ENCODE measurements around the gene GLTPD2. TPM values are rescaled to one million over a fixed set of nuclear protein-coding genes. Genes with fewer than 3 reads are reported as not detected.
A peak's percentile ranks its signal among the peaks of the same experiment; 100 is the strongest.

Gene GLTPD2
- total and polyA plus RNA-seq, 2 donors (not counting 1 experiment from before 2014, with no cell fraction given): not detected

DNA sequence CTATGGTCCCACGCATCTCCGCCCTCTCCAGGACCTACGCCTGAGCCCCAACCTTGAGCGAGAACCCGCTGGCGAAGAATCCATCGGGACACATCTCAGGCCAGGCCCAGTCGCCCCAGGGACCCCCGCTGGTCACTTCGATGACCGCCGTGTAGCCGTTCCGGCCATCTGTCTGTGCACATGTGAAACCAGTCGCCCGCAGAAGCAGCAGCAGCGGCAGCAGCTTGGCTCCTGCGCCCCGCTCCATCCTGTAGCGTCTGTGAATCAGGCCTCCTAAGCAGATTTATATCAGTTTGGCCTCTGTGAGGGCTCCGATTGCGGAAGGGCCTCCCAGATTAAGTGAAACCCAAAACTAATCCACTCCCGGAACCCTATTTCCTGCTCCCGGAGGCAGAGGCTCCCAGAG is 2.7 kb upstream of the GLTPD2 start, which contains the start of gene VMO1:
VMO1 (minus strand) TSS at position 259 of the 406 bp plus-strand sequence; CDS start at position 247, 12 bp downstream.
- Histone ChIP-seq H4K20me1 (ENCODE audit: control insufficient read depth, insufficient read depth, low read length, poor library complexity, severe bottlenecking) (no peaks in the 10 kb centered on the region), H3K27me3 (replicated peaks in 1 of 4; ENCODE audit: control extremely low read depth in 1 of 4, control insufficient read depth in 3 of 4, insufficient read depth in 4 of 4, low read length in 3 of 4) (peaks cover 0 to 70% (median 43%) of the 10 kb centered on the region in 4 experiments), H3K4me3 (ENCODE audit: control extremely low read depth in 1 of 5, extremely low read depth in 1 of 5, insufficient read depth in 1 of 5, low read depth in 2 of 5, low read length in 4 of 5) (no peak within 1 kb of the TSS), H3K36me3 (replicated peaks in 1 of 2; ENCODE audit: control extremely low read depth in 1 of 2, control insufficient read depth in 1 of 2, extremely low read depth in 1 of 2, insufficient read depth in 2 of 2, low read length in 1 of 2) (no peaks in the 10 kb centered on the region), H3K79me2 (ENCODE audit: control insufficient read depth, insufficient read depth, low read length) (no peaks in the 10 kb centered on the region), H2AFZ (ENCODE audit: insufficient read depth, low read depth, low read length, poor library complexity, severe bottlenecking) (peak within 1 kb of the TSS; percentile 42), H3K4me2 (replicated peaks; ENCODE audit: low read depth, low read length, poor library complexity, severe bottlenecking) (peak within 1 kb of the TSS; percentile 57), H3K27ac (ENCODE audit: low read length in 2 of 2) (no peak within 1 kb of the TSS), H3K4me1 (ENCODE audit: control insufficient read depth in 2 of 2, insufficient read depth in 2 of 2, low read length in 2 of 2) (peaks cover 28 to 34% of the 10 kb centered on the region in 2 donors), H3K9ac (ENCODE audit: low read length) (no peak within 1 kb of the TSS), H3K9me3 (ENCODE audit: control extremely low read depth in 1 of 3, control insufficient read depth in 2 of 3, insufficient read depth in 1 of 3, low read length in 2 of 3) (peaks cover 0 to 32% (median 0%) of the 10 kb centered on the region in 3 donors)
- CTCF ChIA-PET: interaction anchor here (0.8 to 1.1 kb wide), 2 partner anchors 50 to 95 kb away, joined by 3 read pairs; no protein-coding TSS in a partner anchor
- Mint-ChIP-seq H3K27ac (no peak within 1 kb of the TSS), H3K4me3 (peak within 1 kb of the TSS; percentile 59), H3K9me3 (ENCODE audit: insufficient read depth) (no peaks in the 10 kb centered on the region), H3K4me1 (peaks cover 29% of the 10 kb centered on the region), H3K27me3 (peaks cover 44% of the 10 kb centered on the region)
- WGBS (ENCODE audit: insufficient coverage): 5% methylated on average over 20 of the region's 24 CpGs
- DNase-seq (peak; percentile 42), ATAC-seq (ENCODE audit: low read depth) (no peak)
- intact Hi-C loops (cut with micrococcal nuclease): no loop called here
- TF ChIP-seq, protein P1, sequence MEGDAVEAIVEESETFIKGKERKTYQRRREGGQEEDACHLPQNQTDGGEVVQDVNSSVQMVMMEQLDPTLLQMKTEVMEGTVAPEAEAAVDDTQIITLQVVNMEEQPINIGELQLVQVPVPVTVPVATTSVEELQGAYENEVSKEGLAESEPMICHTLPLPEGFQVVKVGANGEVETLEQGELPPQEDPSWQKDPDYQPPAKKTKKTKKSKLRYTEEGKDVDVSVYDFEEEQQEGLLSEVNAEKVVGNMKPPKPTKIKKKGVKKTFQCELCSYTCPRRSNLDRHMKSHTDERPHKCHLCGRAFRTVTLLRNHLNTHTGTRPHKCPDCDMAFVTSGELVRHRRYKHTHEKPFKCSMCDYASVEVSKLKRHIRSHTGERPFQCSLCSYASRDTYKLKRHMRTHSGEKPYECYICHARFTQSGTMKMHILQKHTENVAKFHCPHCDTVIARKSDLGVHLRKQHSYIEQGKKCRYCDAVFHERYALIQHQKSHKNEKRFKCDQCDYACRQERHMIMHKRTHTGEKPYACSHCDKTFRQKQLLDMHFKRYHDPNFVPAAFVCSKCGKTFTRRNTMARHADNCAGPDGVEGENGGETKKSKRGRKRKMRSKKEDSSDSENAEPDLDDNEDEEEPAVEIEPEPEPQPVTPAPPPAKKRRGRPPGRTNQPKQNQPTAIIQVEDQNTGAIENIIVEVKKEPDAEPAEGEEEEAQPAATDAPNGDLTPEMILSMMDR (IDR thresholded peaks at IDR 0.05): no peak
- no peak for TF ChIP-seq EZH2 (IDR thresholded peaks at IDR 0.05; ENCODE audit: borderline replicate concordance, insufficient read depth, low read depth, low read length, poor library complexity, severe bottlenecking)
- POLR2A ChIA-PET: no interaction called here

DNA sequence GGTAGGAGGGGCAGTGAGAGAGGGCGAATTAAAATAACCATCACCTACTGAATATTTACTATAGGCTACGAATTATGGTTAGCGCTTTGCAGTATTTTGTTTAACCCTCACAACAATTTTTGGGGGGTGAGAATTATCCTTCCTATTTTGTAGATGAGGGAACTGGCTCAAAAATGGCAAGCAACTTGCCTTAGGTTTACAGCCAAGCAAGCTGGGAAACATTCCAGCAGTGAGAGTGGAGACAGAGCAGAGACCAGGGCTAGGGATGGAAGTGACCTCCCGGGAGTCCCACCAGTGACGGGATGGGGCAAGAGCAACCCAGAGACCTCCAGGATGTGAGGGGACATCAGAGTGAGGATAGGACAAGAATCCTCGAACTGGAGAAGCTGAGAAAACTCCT is 2.2 kb upstream of the GLTPD2 start:
- peaks cover 30% of the 10 kb centered on the region for H3K4me1 Mint-ChIP-seq
- Histone ChIP-seq H3K4me3 (ENCODE audit: control extremely low read depth in 1 of 5, extremely low read depth in 1 of 5, insufficient read depth in 1 of 5, low read depth in 2 of 5, low read length in 4 of 5) (no peak overlapping the region), H3K9ac (ENCODE audit: low read length) (no peak overlapping the region), H3K4me2 (replicated peaks; ENCODE audit: low read depth, low read length, poor library complexity, severe bottlenecking) (peak overlapping the region; percentile 57), H3K9me3 (ENCODE audit: control extremely low read depth in 1 of 3, control insufficient read depth in 2 of 3, insufficient read depth in 1 of 3, low read length in 2 of 3) (peaks cover 0 to 32% (median 0%) of the 10 kb centered on the region in 3 donors), H3K27me3 (replicated peaks in 1 of 4; ENCODE audit: control extremely low read depth in 1 of 4, control insufficient read depth in 3 of 4, insufficient read depth in 4 of 4, low read length in 3 of 4) (peaks cover 0 to 70% (median 43%) of the 10 kb centered on the region in 4 experiments), H3K36me3 (replicated peaks in 1 of 2; ENCODE audit: control extremely low read depth in 1 of 2, control insufficient read depth in 1 of 2, extremely low read depth in 1 of 2, insufficient read depth in 2 of 2, low read length in 1 of 2) (no peaks in the 10 kb centered on the region), H3K79me2 (ENCODE audit: control insufficient read depth, insufficient read depth, low read length) (no peaks in the 10 kb centered on the region), H2AFZ (ENCODE audit: insufficient read depth, low read depth, low read length, poor library complexity, severe bottlenecking) (peak overlapping the region; percentile 0), H3K27ac (ENCODE audit: low read length in 2 of 2) (no peak overlapping the region), H4K20me1 (ENCODE audit: control insufficient read depth, insufficient read depth, low read length, poor library complexity, severe bottlenecking) (no peaks in the 10 kb centered on the region), H3K4me1 (ENCODE audit: control insufficient read depth in 2 of 2, insufficient read depth in 2 of 2, low read length in 2 of 2) (peaks cover 28 to 34% of the 10 kb centered on the region in 2 donors)
- peaks cover 44% of the 10 kb centered on the region for H3K27me3 Mint-ChIP-seq
- no peak for DNase-seq
- no peak overlapping the region for H3K4me3 Mint-ChIP-seq
- H3K27ac Mint-ChIP-seq: no peak overlapping the region
- 30% methylated on average over 2 of the region's 6 CpGs for WGBS (ENCODE audit: insufficient coverage)
- no peaks in the 10 kb centered on the region for H3K9me3 Mint-ChIP-seq (ENCODE audit: insufficient read depth)
- intact Hi-C loops (cut with micrococcal nuclease): no loop called here
- CTCF ChIA-PET: interaction anchor here (0.8 to 1.1 kb wide), 2 partner anchors 50 to 95 kb away, joined by 3 read pairs; no protein-coding TSS in a partner anchor
- no peak for TF ChIP-seq EZH2 (IDR thresholded peaks at IDR 0.05; ENCODE audit: borderline replicate concordance, insufficient read depth, low read depth, low read length, poor library complexity, severe bottlenecking)
- TF ChIP-seq, protein P1 (IDR thresholded peaks at IDR 0.05): no peak
- POLR2A ChIA-PET: no interaction called here
- no peak for ATAC-seq (ENCODE audit: low read depth)
